ENCODE measurements around the gene CYP17A1.

DNA sequence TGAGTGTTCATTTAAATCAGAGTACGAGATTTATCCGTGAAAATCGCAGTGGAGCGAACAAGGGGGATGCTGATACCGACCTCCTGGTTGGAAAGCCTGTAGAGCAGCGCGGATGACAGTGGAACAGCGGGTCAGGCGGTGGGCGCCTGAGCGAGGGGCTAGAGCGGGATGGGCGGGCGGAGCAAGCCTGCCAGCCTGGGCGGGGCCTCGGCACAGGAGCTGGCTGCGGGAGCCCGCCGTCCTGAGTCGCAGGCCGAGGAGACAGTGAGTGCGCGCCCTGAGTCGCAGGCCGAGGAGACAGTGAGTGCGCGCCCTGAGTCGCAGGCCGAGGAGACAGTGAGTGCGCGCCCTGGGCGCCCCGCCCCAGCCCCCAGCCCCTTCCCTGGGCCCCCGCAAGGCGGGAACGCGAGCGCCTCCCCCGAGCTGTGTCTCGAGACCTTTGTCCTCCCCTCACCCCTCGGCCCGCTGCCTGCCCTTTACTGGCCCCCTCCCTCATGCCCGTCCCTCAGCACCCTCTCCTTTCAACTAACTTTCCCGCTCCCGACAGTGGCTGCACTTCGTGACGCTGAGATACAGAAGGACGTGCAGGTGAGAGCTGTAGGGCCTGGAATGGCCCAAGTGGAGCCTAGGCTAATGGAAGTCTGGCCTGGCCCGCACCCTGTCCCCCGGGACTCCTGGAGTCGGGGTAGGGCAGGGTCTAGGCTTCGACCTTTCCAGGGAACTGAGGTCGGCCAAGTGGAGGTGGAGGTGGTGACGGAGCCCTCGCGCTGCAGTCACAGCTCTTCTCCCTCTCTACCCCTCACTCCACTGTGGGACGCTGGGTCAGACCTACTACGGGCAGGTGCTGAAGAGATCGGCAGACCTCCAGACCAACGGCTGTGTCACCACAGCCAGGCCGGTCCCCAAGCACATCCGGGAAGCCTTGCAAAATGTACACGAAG lies 32.3 kb upstream of the CYP17A1 start, which contains the start of gene AS3MT:
- TF ChIP-seq EZH2 (IDR thresholded peaks at IDR 0.05) = no peak
- TF ChIP-seq, protein P1, sequence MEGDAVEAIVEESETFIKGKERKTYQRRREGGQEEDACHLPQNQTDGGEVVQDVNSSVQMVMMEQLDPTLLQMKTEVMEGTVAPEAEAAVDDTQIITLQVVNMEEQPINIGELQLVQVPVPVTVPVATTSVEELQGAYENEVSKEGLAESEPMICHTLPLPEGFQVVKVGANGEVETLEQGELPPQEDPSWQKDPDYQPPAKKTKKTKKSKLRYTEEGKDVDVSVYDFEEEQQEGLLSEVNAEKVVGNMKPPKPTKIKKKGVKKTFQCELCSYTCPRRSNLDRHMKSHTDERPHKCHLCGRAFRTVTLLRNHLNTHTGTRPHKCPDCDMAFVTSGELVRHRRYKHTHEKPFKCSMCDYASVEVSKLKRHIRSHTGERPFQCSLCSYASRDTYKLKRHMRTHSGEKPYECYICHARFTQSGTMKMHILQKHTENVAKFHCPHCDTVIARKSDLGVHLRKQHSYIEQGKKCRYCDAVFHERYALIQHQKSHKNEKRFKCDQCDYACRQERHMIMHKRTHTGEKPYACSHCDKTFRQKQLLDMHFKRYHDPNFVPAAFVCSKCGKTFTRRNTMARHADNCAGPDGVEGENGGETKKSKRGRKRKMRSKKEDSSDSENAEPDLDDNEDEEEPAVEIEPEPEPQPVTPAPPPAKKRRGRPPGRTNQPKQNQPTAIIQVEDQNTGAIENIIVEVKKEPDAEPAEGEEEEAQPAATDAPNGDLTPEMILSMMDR (IDR thresholded peaks at IDR 0.05) = no peak
